OCI-LY3 (cell line): Measurements from ENCODE around the gene KCNG4.

ENCODE experiments used
- H2AFZ ChIP-seq: fragments of 200-600, 300-600 bp; shearing (Covaris generic); 2 replicates; pipeline ENCODE4 v1.6.0; 2014; ENCODE audit warnings: antibody characterized with exemption, low read depth, low read length
- H3K27ac ChIP-seq: fragments of 200-600, 300-600 bp; sonication (generic); 2 replicates; pipeline ENCODE4 v1.5.1; 2014; ENCODE audit warnings: mild to moderate bottlenecking, low read length, moderate library complexity, mixed read lengths
- H3K27me3 ChIP-seq: fragments of 200-600, 300-600 bp; sonication (generic); 2 replicates; pipeline ENCODE4 v1.6.1; 2014; ENCODE audit warnings: low read depth, low read length, mixed read lengths
- H3K36me3 ChIP-seq: fragments of 200-600, 300-600 bp; sonication (generic); replicated peaks from 2 replicates; pipeline ENCODE3; 2014; ENCODE audit warnings: low read depth, low read length, mixed read lengths
- H3K4me1 ChIP-seq: fragments of 300-600, 200-600 bp; sonication (generic); 2 replicates; pipeline ENCODE4 v1.6.1; 2014; ENCODE audit warnings: low read length, mixed read lengths
- H3K4me2 ChIP-seq: fragments of 200-600, 300-600 bp; sonication (generic); 2 replicates; pipeline ENCODE4 v1.6.1; 2014; ENCODE audit warnings: low read length, mixed read lengths
- H3K4me3 ChIP-seq: fragments of 300-600, 200-600 bp; sonication (generic); 2 replicates; pipeline ENCODE4 v1.5.1; 2014; ENCODE audit warnings: antibody characterized with exemption, mild to moderate bottlenecking, low read length, moderate library complexity
- H3K79me2 ChIP-seq: fragments of 300-600, 200-600 bp; shearing (Covaris generic); 2 replicates; pipeline ENCODE4 v1.6.1; 2014; ENCODE audit warnings: mild to moderate bottlenecking, low read length, mixed read lengths
- H3K9ac ChIP-seq: fragments of 300-600, 200-600 bp; shearing (Covaris generic); 2 replicates; pipeline ENCODE4 v1.6.0; 2014; ENCODE audit warnings: mild to moderate bottlenecking, low read length, moderate library complexity
- H3K9me3 ChIP-seq: fragments of 200-600, 300-600 bp; shearing (Covaris generic); 2 replicates; pipeline ENCODE4 v1.6.1; 2014; ENCODE audit warnings: low read length, mixed read lengths; ENCODE audit not compliant: insufficient read depth
- H4K20me1 ChIP-seq: fragments of 200-600, 300-600 bp; sonication (generic); 2 replicates; pipeline ENCODE4 v1.6.1; 2016; ENCODE audit warnings: low read length, mixed read lengths; ENCODE audit not compliant: insufficient read depth
- EZH2phosphoT487 ChIP-seq: fragments of 200-600 bp; shearing (Covaris generic); IDR thresholded peaks from 2 replicates; pipeline ENCODE4 v1.6.1; 2018; ENCODE audit warnings: antibody characterized with exemption, mixed run types, low read depth
- TF ChIP-seq, protein P1 (sequence below): fragments of 200-600, 300-600 bp; sonication (generic); IDR thresholded peaks from 2 replicates; pipeline ENCODE4 v1.5.1; 2014; ENCODE audit warnings: antibody characterized with exemption, low read length, low read depth

The KCNG4 gene

DNA sequence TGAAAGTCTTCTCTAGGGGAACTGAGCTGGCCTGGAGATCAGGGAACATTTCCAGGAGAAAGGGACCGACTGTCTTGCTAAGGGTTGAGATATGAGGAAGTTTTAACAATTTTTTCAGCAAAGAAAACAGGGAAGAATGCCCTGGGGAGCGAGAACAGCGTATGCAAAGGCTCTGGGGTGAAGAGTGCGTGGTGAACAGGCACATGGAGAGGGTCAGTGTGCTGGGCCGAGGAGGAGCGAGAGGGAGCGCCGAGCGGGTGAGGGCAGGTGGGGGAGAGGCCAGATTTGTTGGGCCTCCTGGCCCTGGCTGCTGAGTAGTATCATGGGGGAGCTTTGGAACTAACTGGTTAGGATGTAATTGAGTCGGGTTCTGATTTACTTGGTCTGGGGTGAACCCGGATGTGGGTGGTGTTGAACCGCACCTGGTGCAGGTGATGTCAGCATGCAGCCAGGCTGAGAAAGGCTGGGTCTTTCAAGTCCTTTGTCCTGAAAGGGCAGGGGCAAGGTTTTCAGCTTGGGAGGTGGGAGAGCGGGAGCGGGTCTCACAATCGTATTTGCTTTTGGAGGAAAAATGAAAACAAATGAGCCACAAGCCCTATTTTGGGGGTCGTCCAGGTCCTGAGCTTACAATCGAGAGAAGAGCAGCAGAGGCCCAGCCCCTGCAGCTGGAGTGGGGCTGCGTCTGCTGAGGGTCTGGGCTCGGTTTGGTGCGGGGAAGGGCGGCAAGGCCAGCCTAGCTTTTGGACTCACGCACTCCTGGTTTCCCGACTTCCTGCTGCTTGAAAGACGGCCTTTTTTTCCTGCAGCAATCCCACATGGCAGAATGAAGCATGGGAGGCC lies 43.7 kb upstream of the KCNG4 start:
- no peak overlapping the region for H3K4me3 ChIP-seq
- H3K36me3 ChIP-seq = no peaks in the 10 kb centered on the region
- no peaks in the 10 kb centered on the region for H3K9me3 ChIP-seq
- H3K79me2 ChIP-seq = no peaks in the 10 kb centered on the region
- H3K9ac ChIP-seq = no peak overlapping the region
- no peaks in the 10 kb centered on the region for H4K20me1 ChIP-seq
- no peak overlapping the region for H2AFZ ChIP-seq
- H3K27me3 ChIP-seq = peaks cover 15% of the 10 kb centered on the region
- H3K4me1 ChIP-seq = no peaks in the 10 kb centered on the region
- H3K4me2 ChIP-seq = no peak overlapping the region
- no peak overlapping the region for H3K27ac ChIP-seq
- no peak for TF ChIP-seq EZH2phosphoT487
- TF ChIP-seq, protein P1, sequence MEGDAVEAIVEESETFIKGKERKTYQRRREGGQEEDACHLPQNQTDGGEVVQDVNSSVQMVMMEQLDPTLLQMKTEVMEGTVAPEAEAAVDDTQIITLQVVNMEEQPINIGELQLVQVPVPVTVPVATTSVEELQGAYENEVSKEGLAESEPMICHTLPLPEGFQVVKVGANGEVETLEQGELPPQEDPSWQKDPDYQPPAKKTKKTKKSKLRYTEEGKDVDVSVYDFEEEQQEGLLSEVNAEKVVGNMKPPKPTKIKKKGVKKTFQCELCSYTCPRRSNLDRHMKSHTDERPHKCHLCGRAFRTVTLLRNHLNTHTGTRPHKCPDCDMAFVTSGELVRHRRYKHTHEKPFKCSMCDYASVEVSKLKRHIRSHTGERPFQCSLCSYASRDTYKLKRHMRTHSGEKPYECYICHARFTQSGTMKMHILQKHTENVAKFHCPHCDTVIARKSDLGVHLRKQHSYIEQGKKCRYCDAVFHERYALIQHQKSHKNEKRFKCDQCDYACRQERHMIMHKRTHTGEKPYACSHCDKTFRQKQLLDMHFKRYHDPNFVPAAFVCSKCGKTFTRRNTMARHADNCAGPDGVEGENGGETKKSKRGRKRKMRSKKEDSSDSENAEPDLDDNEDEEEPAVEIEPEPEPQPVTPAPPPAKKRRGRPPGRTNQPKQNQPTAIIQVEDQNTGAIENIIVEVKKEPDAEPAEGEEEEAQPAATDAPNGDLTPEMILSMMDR = no peak

DNA sequence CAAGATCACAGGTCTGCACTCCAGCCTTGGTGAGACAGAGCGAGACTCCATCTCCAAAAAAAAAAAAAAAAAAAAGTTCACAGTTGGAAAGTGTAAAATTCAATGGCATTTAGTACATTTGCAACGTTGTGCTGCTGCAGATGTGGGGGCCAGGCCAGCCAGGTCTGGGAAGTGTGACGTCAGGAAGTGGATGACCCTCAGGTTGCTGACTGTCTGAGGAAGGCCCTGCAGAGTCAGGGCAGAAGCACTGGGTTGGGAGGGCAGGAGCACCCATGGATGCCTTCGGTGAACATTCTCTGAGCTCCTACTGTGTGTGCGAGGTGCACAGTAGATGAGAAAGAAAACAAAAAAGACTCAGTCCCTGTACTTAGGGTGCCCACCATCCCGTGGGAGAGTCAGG lies 42.7 kb upstream of the KCNG4 start:
- H3K4me3 ChIP-seq = no peak overlapping the region
- no peaks in the 10 kb centered on the region for H3K36me3 ChIP-seq
- H3K9ac ChIP-seq = no peak overlapping the region
- H2AFZ ChIP-seq = no peak overlapping the region
- TF ChIP-seq, protein P1 = no peak
- TF ChIP-seq EZH2phosphoT487 = no peak
- H3K4me2 ChIP-seq = no peak overlapping the region
- peaks cover 10% of the 10 kb centered on the region; the same call in 1 of the 2 replicates for H3K27me3 ChIP-seq
- no peaks in the 10 kb centered on the region for H3K79me2 ChIP-seq
- no peak overlapping the region for H3K27ac ChIP-seq
- no peaks in the 10 kb centered on the region for H3K4me1 ChIP-seq
- H3K9me3 ChIP-seq = no peaks in the 10 kb centered on the region
- H4K20me1 ChIP-seq = no peaks in the 10 kb centered on the region

DNA sequence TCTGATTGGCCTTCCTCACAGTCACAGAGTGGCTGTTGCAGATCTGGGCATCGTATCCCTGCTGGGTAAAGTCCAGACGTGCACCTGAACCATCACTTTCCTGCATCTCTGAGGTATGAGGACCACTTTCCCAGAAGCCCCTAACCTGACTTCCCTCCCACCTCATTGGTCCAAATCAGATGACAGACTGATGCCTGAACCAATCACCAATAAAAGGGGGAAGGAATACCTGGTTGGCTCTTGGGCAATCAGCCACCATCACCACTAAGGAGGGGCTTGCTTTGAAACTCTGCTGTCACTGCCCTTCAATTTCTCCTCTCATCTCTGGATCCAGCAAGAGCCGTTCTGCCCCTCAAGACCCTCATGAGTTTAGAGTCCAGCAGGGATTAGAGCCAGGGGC lies 41.3 kb upstream of the KCNG4 start:
- no peak overlapping the region for H3K9ac ChIP-seq
- no peaks in the 10 kb centered on the region for H3K79me2 ChIP-seq
- H3K9me3 ChIP-seq = no peaks in the 10 kb centered on the region
- H2AFZ ChIP-seq = no peak overlapping the region
- no peak for TF ChIP-seq EZH2phosphoT487
- TF ChIP-seq, protein P1 = no peak
- no peaks in the 10 kb centered on the region for H4K20me1 ChIP-seq
- H3K27me3 ChIP-seq = peaks cover 13% of the 10 kb centered on the region; the same call in 1 of the 2 replicates
- no peak overlapping the region for H3K4me3 ChIP-seq
- no peaks in the 10 kb centered on the region for H3K36me3 ChIP-seq
- no peak overlapping the region for H3K4me2 ChIP-seq
- H3K27ac ChIP-seq = no peak overlapping the region
- H3K4me1 ChIP-seq = no peaks in the 10 kb centered on the region

DNA sequence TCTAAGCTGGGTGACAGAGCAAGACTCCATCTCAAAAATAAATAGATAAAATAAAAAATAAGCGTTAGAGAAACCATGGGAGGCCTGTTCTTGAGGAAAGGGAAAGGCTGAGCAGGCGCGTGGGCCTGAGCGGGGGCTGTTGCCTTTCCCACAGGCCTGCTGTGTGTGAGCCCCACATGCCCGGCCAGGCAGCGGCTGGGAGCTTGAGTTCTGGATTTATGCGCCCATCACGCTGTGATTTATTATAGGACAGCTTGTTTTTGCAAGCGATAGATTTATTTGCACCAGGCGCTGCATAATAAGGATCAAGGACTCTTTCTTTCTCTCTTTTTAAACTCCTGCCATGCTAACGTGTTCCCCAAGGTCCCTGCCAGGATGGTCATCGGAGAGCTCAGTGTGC lies 40.1 kb upstream of the KCNG4 start:
- TF ChIP-seq, protein P1 = no peak
- no peak for TF ChIP-seq EZH2phosphoT487
- Histone ChIP-seq H3K27me3 (peaks cover 24% of the 10 kb centered on the region), H3K4me1 (no peaks in the 10 kb centered on the region), H3K4me2 (no peak overlapping the region), H3K9me3 (no peaks in the 10 kb centered on the region), H3K9ac (no peak overlapping the region), H2AFZ (no peak overlapping the region), H4K20me1 (no peaks in the 10 kb centered on the region), H3K79me2 (no peaks in the 10 kb centered on the region), H3K4me3 (no peak overlapping the region), H3K27ac (no peak overlapping the region), H3K36me3 (no peaks in the 10 kb centered on the region)
